C4-2B (cell line): ENCODE results near the gene MGRN1.
"Not testable (repeated sequence)": the region's sequence is repeated elsewhere in the genome, so short reads cannot be mapped to it uniquely, and the experiment has no call there.

ENCODE experiments used
- H3K27ac ChIP-seq: fragments of 450-650 bp; 2 replicates; pipeline ENCODE4 v1.5.1; 2017
- CTCF ChIP-seq: fragments of 450-650 bp; conservative IDR thresholded peaks from 2 replicates; pipeline ENCODE4 v1.5.1; 2017; ENCODE audit warnings: mild to moderate bottlenecking
- ZFX ChIP-seq: fragments of 450-650 bp; IDR thresholded peaks from 2 replicates; pipeline ENCODE4 v1.6.1; 2017

MGRN1 gene

GRCh38 chr16:4729876-4730275 lies 105.2 kb downstream of the MGRN1 start:
- TF ChIP-seq ZFX (no peak), CTCF (no peak)
- no peak overlapping the region for H3K27ac ChIP-seq

DNA sequence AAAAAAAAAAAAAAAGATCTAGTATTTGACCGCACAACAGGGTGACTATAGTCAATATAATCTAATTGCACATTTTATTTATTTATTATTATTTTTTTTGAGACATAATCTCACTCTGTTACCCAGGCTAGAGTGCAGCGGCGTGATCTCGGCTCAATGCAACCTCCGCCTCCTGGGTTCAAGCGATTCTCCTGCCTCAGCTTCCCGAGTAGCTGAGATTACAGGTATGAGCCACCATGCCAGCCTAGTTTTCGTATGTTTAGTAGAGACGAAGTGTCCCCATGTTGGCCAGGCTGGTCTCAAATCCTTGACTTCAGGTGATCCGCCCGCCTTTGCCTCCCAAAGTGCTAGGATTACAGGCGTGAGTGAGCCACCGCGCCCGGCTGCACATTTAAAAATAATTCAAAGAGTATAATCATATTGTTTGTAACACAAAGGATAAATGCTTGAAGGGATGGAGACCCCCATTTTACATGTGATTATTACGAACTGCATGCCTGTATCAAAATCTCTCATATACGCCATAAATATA lies 108.7 kb downstream of the MGRN1 start:
- peak overlapping the region; percentile 87 for H3K27ac ChIP-seq
- TF ChIP-seq ZFX (no peak), CTCF (no peak)

GRCh38 chr16:4733747-4734062 lies 109.1 kb downstream of the MGRN1 start:
- TF ChIP-seq ZFX (no peak), CTCF (no peak)
- H3K27ac ChIP-seq = peak overlapping the region; percentile 87

GRCh38 chr16:4734063-4734729 lies 109.6 kb downstream of the MGRN1 start, which contains the start of the genes ANKS3 and DNAAF8:
ANKS3 (minus strand) TSS chr16:4734271; CDS start chr16:4730149, 4,122 bp downstream.
DNAAF8 (plus strand) TSS chr16:4734537; CDS start chr16:4736515, 1,978 bp downstream.
- peak within 1 kb of the TSS; percentile 87 for H3K27ac ChIP-seq
- no peak for TF ChIP-seq CTCF
- TF ChIP-seq ZFX = peak; percentile 83; the same call in 1 of the 2 replicates

GRCh38 chr16:4734730-4735535 lies 110.3 kb downstream of the MGRN1 start:
- TF ChIP-seq CTCF (no peak), ZFX (no peak)
- peak overlapping the region; percentile 87 for H3K27ac ChIP-seq

DNA sequence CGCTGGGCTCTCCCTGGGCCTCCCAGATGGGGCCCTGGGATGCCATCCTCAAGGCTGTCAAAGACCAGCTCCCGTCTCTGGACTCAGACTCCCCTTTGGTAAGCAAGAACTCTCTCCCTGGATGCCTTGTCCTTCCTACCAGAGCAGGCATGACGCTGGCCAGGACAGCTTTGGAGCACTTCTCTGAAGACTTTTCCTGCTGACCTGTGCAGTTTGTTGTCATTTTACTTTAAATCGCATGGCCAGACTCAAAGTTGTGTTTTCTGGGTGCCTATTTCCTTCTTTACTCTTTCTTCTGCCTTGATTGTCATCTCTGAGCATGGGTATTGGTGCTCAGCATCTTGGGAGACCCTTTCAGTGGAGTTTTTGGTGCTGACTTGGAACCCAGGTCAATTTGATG lies 111.9 kb downstream of the MGRN1 start:
- TF ChIP-seq ZFX = no peak
- no peak for TF ChIP-seq CTCF
- no peak overlapping the region for H3K27ac ChIP-seq

DNA sequence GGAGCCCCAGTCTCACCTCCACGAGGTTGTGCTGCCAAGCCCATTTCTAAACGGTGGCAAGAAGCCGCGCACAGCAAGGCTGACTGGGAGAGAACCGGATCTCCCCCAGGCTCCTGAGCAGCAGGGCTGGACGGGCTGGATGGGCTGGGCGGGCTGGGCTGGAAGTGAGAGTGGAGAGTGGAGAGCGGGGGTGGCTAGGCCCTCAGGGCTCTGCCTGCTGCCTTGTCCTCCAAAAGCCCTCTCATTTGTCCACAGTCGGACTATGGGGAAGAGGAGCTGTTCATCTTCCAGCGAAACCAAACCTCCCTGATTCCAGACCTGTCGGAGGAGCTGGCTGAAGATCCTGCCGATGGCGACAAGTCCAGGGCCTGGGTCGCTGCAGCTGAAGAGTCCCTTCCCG lies 112.9 kb downstream of the MGRN1 start:
- H3K27ac ChIP-seq = no peak overlapping the region
- TF ChIP-seq CTCF (no peak), ZFX (no peak)

- not testable (repeated sequence) for H3K27ac ChIP-seq
These were observed 113.7 kb downstream of the MGRN1 start for GRCh38 chr16:4738370-4738769.
